HG02943 (cell line): ENCODE results near the gene TMBIM1.
"Not testable (repeated sequence)": the region's sequence is repeated elsewhere in the genome, so short reads cannot be mapped to it uniquely, and the experiment has no call there.

Source experiments
- ATAC-seq: cut with Tn5 transposase; IDR thresholded peaks from one replicate; pipeline ENCODE4 v1.9.1; 2021; ENCODE audit warnings: mild to moderate bottlenecking, low read depth, moderate library complexity; ENCODE audit not compliant: unreplicated experiment

Gene TMBIM1

GRCh38 chr2:218319813-218320365 is 27.6 kb upstream of the TMBIM1 start:
- no peak for ATAC-seq

GRCh38 chr2:218318241-218318640 is 25.9 kb upstream of the TMBIM1 start:
- ATAC-seq = no peak

GRCh38 chr2:218317835-218318234 is 25.5 kb upstream of the TMBIM1 start:
- no peak for ATAC-seq

- no peak for ATAC-seq
Observed at GRCh38 chr2:218317303-218317630, 25.0 kb upstream of the TMBIM1 start.

- no peak for ATAC-seq
Observed at GRCh38 chr2:218315397-218315796, 23.1 kb upstream of the TMBIM1 start.

GRCh38 chr2:218314764-218315163 is 22.5 kb upstream of the TMBIM1 start:
- ATAC-seq = not testable (repeated sequence)

GRCh38 chr2:218313356-218313755 is 21.1 kb upstream of the TMBIM1 start:
- ATAC-seq = no peak

GRCh38 chr2:218312267-218312756 is 20.0 kb upstream of the TMBIM1 start:
- ATAC-seq = no peak

GRCh38 chr2:218311541-218312266 is 19.4 kb upstream of the TMBIM1 start:
- ATAC-seq = not testable (repeated sequence)

- no peak for ATAC-seq
Observed at GRCh38 chr2:218310853-218311540, 18.7 kb upstream of the TMBIM1 start.

GRCh38 chr2:218307415-218308090 is 15.2 kb upstream of the TMBIM1 start:
- ATAC-seq = no peak

- no peak for ATAC-seq
Observed at GRCh38 chr2:218306184-218306920, 14.0 kb upstream of the TMBIM1 start.

- no peak for ATAC-seq
Observed at GRCh38 chr2:218305383-218305782, 13.1 kb upstream of the TMBIM1 start.

- ATAC-seq = peak; percentile 59
Observed at GRCh38 chr2:218301176-218301819, 9.0 kb upstream of the TMBIM1 start.

GRCh38 chr2:218300141-218300540 is 7.8 kb upstream of the TMBIM1 start:
- ATAC-seq = no peak

- no peak for ATAC-seq
Observed at GRCh38 chr2:218298314-218298875, 6.1 kb upstream of the TMBIM1 start.

- ATAC-seq = no peak
Observed at GRCh38 chr2:218296847-218297246, 4.5 kb upstream of the TMBIM1 start.

- no peak for ATAC-seq
Observed at GRCh38 chr2:218296200-218296599, 3.9 kb upstream of the TMBIM1 start.

GRCh38 chr2:218295029-218295428 is 2.7 kb upstream of the TMBIM1 start:
- ATAC-seq = no peak
